ENCODE data around the gene ALDH3B2. TPM values are rescaled to one million over a fixed set of nuclear protein-coding genes. Genes with fewer than 3 reads are reported as not detected.

The ALDH3B2 gene
- total RNA-seq, 1 experiment from 2014 or later: 0.13 TPM

GRCh38 chr11:67642173-67643120 lies 32.0 kb downstream of the ALDH3B2 start (continued):
- TF ChIP-seq PREB (CRISPR knock-in tag; IDR thresholded peaks at IDR 0.05; ENCODE audit: borderline replicate concordance) (no peak), ZNF425 (CRISPR knock-in tag; conservative IDR thresholded peaks at IDR 0.05) (no peak), NR3C1 (CRISPR knock-in tag; conservative IDR thresholded peaks at IDR 0.05; ENCODE audit: low read depth) (no peak), ZNF121 (CRISPR knock-in tag; IDR thresholded peaks at IDR 0.05) (no peak)

- ChIA-PET POLR2A (no interaction called here), CTCF (interaction anchor here (1.0 to 4.5 kb wide), 3 partner anchors 11 to 27 kb away, joined by 4 to 43 read pairs (median 14); partner anchors contain the start of gene NUDT8)
- H3K9me3 Mint-ChIP-seq: peaks cover 3% of the 10 kb centered on the region; the same call in 1 of the 2 replicates
- peaks cover 30% of the 10 kb centered on the region for H3K27me3 Mint-ChIP-seq (ENCODE audit: low read depth)
- H3K36me3 Mint-ChIP-seq: no peaks in the 10 kb centered on the region
- peaks cover 2% of the 10 kb centered on the region for H3K4me1 Mint-ChIP-seq
- DNase-seq (ENCODE audit: low spot score): no peak
- no peak for ATAC-seq
- no peak overlapping the region for H3K27ac Mint-ChIP-seq
- TF ChIP-seq E2F5 (CRISPR knock-in tag; IDR thresholded peaks at IDR 0.05) (no peak), GABPB1 (CRISPR knock-in tag; IDR thresholded peaks at IDR 0.05) (no peak), ZNF281 (CRISPR knock-in tag; IDR thresholded peaks at IDR 0.05) (no peak), CDX4 (CRISPR knock-in tag; IDR thresholded peaks at IDR 0.05; ENCODE audit: borderline replicate concordance) (no peak), PRRX2 (CRISPR knock-in tag; IDR thresholded peaks at IDR 0.05) (no peak), IRF2 (CRISPR knock-in tag; IDR thresholded peaks at IDR 0.05; ENCODE audit: borderline replicate concordance, low read depth) (no peak), SMAD3 (CRISPR knock-in tag; IDR thresholded peaks at IDR 0.05; ENCODE audit: borderline replicate concordance) (no peak), ELF4 (CRISPR knock-in tag; IDR thresholded peaks at IDR 0.05; ENCODE audit: low read depth) (no peak), ZBTB21 (CRISPR knock-in tag; IDR thresholded peaks at IDR 0.05; ENCODE audit: borderline replicate concordance) (no peak), TEAD1 (CRISPR knock-in tag; IDR thresholded peaks at IDR 0.05) (no peak)
- H3K4me3 Mint-ChIP-seq: no peak overlapping the region
These were observed 32.9 kb downstream of the ALDH3B2 start for GRCh38 chr11:67641338-67642172.
